ENCODE results near the gene ASF1B. TPM values are rescaled to one million over a fixed set of nuclear protein-coding genes. Genes with fewer than 3 reads are reported as not detected.

Gene ASF1B
- total RNA-seq, 1 donor from 2014 or later: 2.8 TPM

GRCh38 chr19:14159059-14159458 lies 22.7 kb upstream of the ASF1B start:
- DNase-seq (ENCODE audit: low spot score): no peak
- Mint-ChIP-seq H3K9me3 (ENCODE audit: low read depth) (no peaks in the 10 kb centered on the region), H3K4me1 (ENCODE audit: low read depth) (no peaks in the 10 kb centered on the region), H3K36me3 (ENCODE audit: low read depth) (peaks cover 9% of the 10 kb centered on the region), H3K27ac (ENCODE audit: unreplicated experiment) (no peak overlapping the region), H3K4me3 (ENCODE audit: unreplicated experiment) (no peak overlapping the region), H3K27me3 (ENCODE audit: low read depth) (no peaks in the 10 kb centered on the region)
- TF ChIP-seq CTCF (IDR thresholded peaks at IDR 0.05): no peak

DNA sequence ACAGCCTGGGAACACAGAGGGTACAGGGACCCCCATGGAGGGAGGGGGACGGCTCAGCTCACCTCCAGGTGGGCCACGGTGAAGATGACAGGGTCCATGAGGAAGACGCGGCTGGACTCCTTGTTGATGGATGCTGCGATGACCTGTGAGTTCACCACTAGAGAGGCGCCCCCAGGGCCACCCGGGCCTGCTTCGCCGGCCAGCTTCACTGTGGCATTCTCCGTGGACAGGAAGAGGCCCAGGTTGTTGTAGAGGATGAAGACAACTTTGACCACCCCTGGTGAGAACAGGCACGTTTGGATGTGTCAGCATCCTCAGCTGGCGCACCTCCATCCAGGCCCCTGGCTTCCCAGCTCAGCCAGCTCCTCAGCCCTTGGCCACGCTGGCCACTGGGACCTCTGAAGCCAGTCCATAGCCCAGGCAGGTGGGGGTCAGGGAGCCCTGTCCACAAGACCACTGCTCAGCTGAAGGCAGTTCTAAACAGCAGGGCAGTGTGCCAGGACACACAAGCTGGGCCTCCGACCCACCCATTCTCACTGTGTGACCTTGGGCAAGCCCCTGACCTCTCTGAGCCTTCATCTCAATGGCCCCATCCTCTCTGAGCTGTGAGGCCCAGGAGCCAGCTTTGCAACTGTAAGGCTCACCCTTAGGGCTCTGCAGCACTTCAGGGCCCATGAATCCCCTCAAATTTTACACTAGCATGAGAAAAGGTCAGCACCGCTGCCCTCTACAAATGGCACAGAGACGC lies 22.1 kb upstream of the ASF1B start:
- Mint-ChIP-seq H3K27me3 (ENCODE audit: low read depth) (no peaks in the 10 kb centered on the region), H3K4me3 (ENCODE audit: unreplicated experiment) (no peak overlapping the region), H3K9me3 (ENCODE audit: low read depth) (no peaks in the 10 kb centered on the region), H3K27ac (ENCODE audit: unreplicated experiment) (no peak overlapping the region), H3K4me1 (ENCODE audit: low read depth) (no peaks in the 10 kb centered on the region), H3K36me3 (ENCODE audit: low read depth) (peaks cover 9% of the 10 kb centered on the region)
- no peak for DNase-seq (ENCODE audit: low spot score)
- no peak for TF ChIP-seq CTCF (IDR thresholded peaks at IDR 0.05)

DNA sequence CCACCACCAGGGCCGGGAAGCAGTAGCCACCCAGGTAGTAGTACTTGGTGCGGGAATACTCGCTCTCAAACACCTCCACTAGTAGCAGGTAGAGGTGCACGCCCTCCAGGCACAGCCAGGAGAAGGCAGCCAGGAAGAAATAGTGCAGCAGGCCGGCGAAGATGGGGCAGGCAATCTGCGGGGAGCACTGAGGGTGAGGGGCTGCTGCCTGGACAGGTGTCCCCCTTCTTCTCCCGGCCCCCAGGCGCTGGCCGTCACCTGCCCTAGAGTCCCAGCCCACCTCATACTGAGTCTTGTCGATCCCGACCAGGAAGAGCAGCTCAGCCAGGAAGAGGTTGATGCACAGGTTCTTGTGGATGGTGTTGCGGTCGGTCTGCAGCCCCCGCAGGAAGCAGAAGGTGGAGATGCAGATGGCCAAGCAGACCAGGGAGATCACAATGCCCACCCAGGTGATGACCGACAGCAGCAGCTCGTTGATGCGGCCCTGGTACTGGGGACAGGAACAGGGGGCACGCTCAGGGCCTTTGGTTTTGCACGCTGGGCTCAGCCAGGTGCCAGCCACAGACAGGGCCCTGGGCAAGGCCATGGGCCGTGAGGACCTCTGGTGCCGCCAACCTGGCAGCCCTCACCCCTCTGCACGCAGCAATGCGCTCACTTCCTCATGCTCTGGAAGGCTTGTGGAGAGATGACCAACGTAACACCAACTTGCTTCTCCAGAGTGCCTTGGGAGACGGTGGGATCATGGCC lies 20.8 kb upstream of the ASF1B start:
- H3K27me3 Mint-ChIP-seq (ENCODE audit: low read depth): no peaks in the 10 kb centered on the region
- peaks cover 10% of the 10 kb centered on the region for H3K36me3 Mint-ChIP-seq (ENCODE audit: low read depth)
- no peak for TF ChIP-seq CTCF (IDR thresholded peaks at IDR 0.05)
- no peak overlapping the region for H3K27ac Mint-ChIP-seq (ENCODE audit: unreplicated experiment)
- H3K4me3 Mint-ChIP-seq (ENCODE audit: unreplicated experiment): no peak overlapping the region
- DNase-seq (ENCODE audit: low spot score): no peak
- no peaks in the 10 kb centered on the region for H3K4me1 Mint-ChIP-seq (ENCODE audit: low read depth)
- H3K9me3 Mint-ChIP-seq (ENCODE audit: low read depth): no peaks in the 10 kb centered on the region

GRCh38 chr19:14156122-14156521 lies 19.7 kb upstream of the ASF1B start:
- TF ChIP-seq CTCF (IDR thresholded peaks at IDR 0.05): no peak
- Mint-ChIP-seq H3K4me1 (ENCODE audit: low read depth) (no peaks in the 10 kb centered on the region), H3K27ac (ENCODE audit: unreplicated experiment) (no peak overlapping the region), H3K36me3 (ENCODE audit: low read depth) (peaks cover 11% of the 10 kb centered on the region), H3K27me3 (ENCODE audit: low read depth) (no peaks in the 10 kb centered on the region), H3K9me3 (ENCODE audit: low read depth) (no peaks in the 10 kb centered on the region), H3K4me3 (ENCODE audit: unreplicated experiment) (no peak overlapping the region)
- DNase-seq (ENCODE audit: low spot score): no peak

GRCh38 chr19:14155371-14155770 lies 19.0 kb upstream of the ASF1B start:
- TF ChIP-seq CTCF (IDR thresholded peaks at IDR 0.05): no peak
- H3K4me1 Mint-ChIP-seq (ENCODE audit: low read depth): no peaks in the 10 kb centered on the region
- no peak overlapping the region for H3K4me3 Mint-ChIP-seq (ENCODE audit: unreplicated experiment)
- H3K9me3 Mint-ChIP-seq (ENCODE audit: low read depth): no peaks in the 10 kb centered on the region
- H3K27me3 Mint-ChIP-seq (ENCODE audit: low read depth): no peaks in the 10 kb centered on the region
- DNase-seq (ENCODE audit: low spot score): no peak
- peaks cover 11% of the 10 kb centered on the region for H3K36me3 Mint-ChIP-seq (ENCODE audit: low read depth)
- no peak overlapping the region for H3K27ac Mint-ChIP-seq (ENCODE audit: unreplicated experiment)
